OCI-LY7 (cell line): ENCODE results near the gene BMS1. TPM values are rescaled to one million over a fixed set of nuclear protein-coding genes. Genes with fewer than 3 reads are reported as not detected.
"Not testable (repeated sequence)": the region's sequence is repeated elsewhere in the genome, so short reads cannot be mapped to it uniquely, and the experiment has no call there.

Experiments used
- BruUV-seq: library from RNA; stranded (reverse); fragments of 400-500 nt; replicated peaks from 2 replicates; lab custom pipeline; 2021; lab: Mats Ljungman, UMichigan
- CTCF ChIA-PET: fragments of 300-600 bp; sonication (Branson Sonifier 250); formaldehyde crosslinking; loops from one replicate; lab custom pipeline; 2022; ENCODE audit warnings: antibody characterized with exemption; ENCODE audit not compliant: unreplicated experiment; lab: Charles Lee
- POLR2A ChIA-PET: fragments of 300-600 bp; sonication (Branson Sonifier 250); formaldehyde crosslinking; loops from one replicate; lab custom pipeline; 2022; ENCODE audit warnings: antibody characterized with exemption; lab: Charles Lee
- DNase-seq: peaks from one replicate; pipeline ENCODE4 v3.0.0-alpha.2; 2015; ENCODE audit warnings: low spot score
- H2AFZ ChIP-seq: fragments of 200-600 bp; sonication (generic), shearing (Covaris generic); 2 replicates; pipeline ENCODE4 v1.6.1; 2014; ENCODE audit warnings: mild to moderate bottlenecking, antibody characterized with exemption, low read length, moderate library complexity
- H3K27ac ChIP-seq: fragments of 200-600 bp; sonication (generic); 2 replicates; pipeline ENCODE4 v1.5.1; 2014; ENCODE audit warnings: mixed run types, low read depth, mild to moderate bottlenecking, moderate library complexity, low read length, inconsistent platforms; ENCODE audit not compliant: poor library complexity, severe bottlenecking
- H3K36me3 ChIP-seq: fragments of 200-600 bp; sonication (generic); 2 replicates; pipeline ENCODE4 v1.6.1; 2014; ENCODE audit warnings: mild to moderate bottlenecking, antibody characterized with exemption, low read length, moderate library complexity, mixed read lengths; ENCODE audit not compliant: insufficient read depth
- H3K4me1 ChIP-seq: fragments of 200-600 bp; sonication (generic); 2 replicates; pipeline ENCODE4 v1.5.1; 2014; ENCODE audit warnings: mild to moderate bottlenecking, low read length; ENCODE audit not compliant: insufficient read depth, poor library complexity, severe bottlenecking
- H3K4me2 ChIP-seq: fragments of 200-600 bp; sonication (generic); 2 replicates; pipeline ENCODE4 v1.6.1; 2014; ENCODE audit warnings: mild to moderate bottlenecking, low read length
- H3K4me3 ChIP-seq: fragments of 200-600 bp; sonication (generic); 2 replicates; pipeline ENCODE4 v1.5.1; 2014; ENCODE audit warnings: mild to moderate bottlenecking, low read depth, low read length; ENCODE audit not compliant: poor library complexity, severe bottlenecking
- H3K79me2 ChIP-seq: fragments of 200-600 bp; sonication (generic); 2 replicates; pipeline ENCODE4 v1.6.1; 2016; ENCODE audit warnings: low read depth, mild to moderate bottlenecking, low read length, moderate library complexity, mixed read lengths; ENCODE audit not compliant: insufficient read depth
- H3K9me2 ChIP-seq: fragments of 200-600 bp; sonication (generic); 2 replicates; pipeline ENCODE4 v1.6.1; 2016; ENCODE audit warnings: mild to moderate bottlenecking, low read length, mixed read lengths; ENCODE audit not compliant: insufficient read depth
- H3K9me3 ChIP-seq: fragments of 200-600 bp; sonication (generic); 2 replicates; pipeline ENCODE4 v1.6.1; 2014; ENCODE audit warnings: mild to moderate bottlenecking, mixed run types, low read length, mixed read lengths
- H4K20me1 ChIP-seq: fragments of 200-600 bp; sonication (generic); 2 replicates; pipeline ENCODE4 v1.6.1; 2014; ENCODE audit warnings: mild to moderate bottlenecking, antibody characterized with exemption, low read length, moderate library complexity, mixed read lengths; ENCODE audit not compliant: insufficient read depth
- CTCF ChIP-seq: fragments of 200-600 bp; sonication (generic); conservative IDR thresholded peaks from 2 replicates; pipeline ENCODE4 v1.5.1; 2014; ENCODE audit warnings: mild to moderate bottlenecking, antibody characterized with exemption, low read length, moderate library complexity, mixed read lengths
- EZH2phosphoT487 ChIP-seq: fragments of 200-600 bp; sonication (generic); IDR thresholded peaks from 2 replicates; pipeline ENCODE4 v1.6.1; 2018; ENCODE audit warnings: low read depth, borderline replicate concordance, mild to moderate bottlenecking, mixed run types, antibody characterized with exemption, low read length, moderate library complexity, mixed read lengths
- intact Hi-C: fragments of 100-400 bp; cut with micrococcal nuclease; formaldehyde crosslinking; loops from one replicate; pipeline ENCODE4 v1.10.0; 2022; ENCODE audit not compliant: unreplicated experiment
- total RNA-seq, 2 experiments: library from RNA; depleted of rRNA in 1 of 2; stranded (reverse); fragments of >200 nt in 1 of 2; shearing (Covaris generic) in 1 of 2; gene quantifications; 2 replicates each; pipeline ENCODE4 v1.2.3, GENCODE V29; 2014 to 2022

BMS1 gene
- total RNA-seq, 2 experiments from 2014 or later = 14.9 to 20.2 TPM

- Histone ChIP-seq H3K9me2 (no peaks in the 10 kb centered on the region), H3K79me2 (no peaks in the 10 kb centered on the region), H3K4me2 (no peak overlapping the region), H3K4me1 (no peaks in the 10 kb centered on the region), H3K36me3 (peaks cover 91% of the 10 kb centered on the region), H3K9me3 (peaks cover 5% of the 10 kb centered on the region; the same call in 1 of the 2 replicates), H4K20me1 (no peaks in the 10 kb centered on the region), H2AFZ (no peak overlapping the region), H3K4me3 (no peak overlapping the region), H3K27ac (no peak overlapping the region)
- intact Hi-C loops = no loop called here
- TF ChIP-seq EZH2phosphoT487 (no peak), CTCF (peak; percentile 19; the same call in 1 of the 2 replicates)
- no TSS peak for BruUV-seq
- ChIA-PET POLR2A (no interaction called here), CTCF (no interaction called here)
- DNase-seq = no peak
Measured at GRCh38 chr10:42827201-42827600, 44.6 kb downstream of the BMS1 start.

GRCh38 chr10:42828391-42828790 is 45.8 kb downstream of the BMS1 start:
- H3K4me1 ChIP-seq, intact Hi-C loops, H4K20me1 ChIP-seq, BruUV-seq, DNase-seq, H3K4me2 ChIP-seq, H2AFZ ChIP-seq, H3K79me2 ChIP-seq, H3K9me3 ChIP-seq, CTCF ChIA-PET, H3K9me2 ChIP-seq, H3K4me3 ChIP-seq, H3K27ac ChIP-seq: not testable (repeated sequence)
- H3K36me3 ChIP-seq = peaks cover 86% of the 10 kb centered on the region
- POLR2A ChIA-PET = interaction anchor here (0.7 kb wide), 1 partner anchor 43 kb away, joined by 4 read pairs; no protein-coding TSS in a partner anchor

GRCh38 chr10:42830237-42830636 is 47.6 kb downstream of the BMS1 start:
- intact Hi-C loops = no loop called here

More at GRCh38 chr10:42830237-42830636, 47.6 kb downstream of the BMS1 start:
- no peak for DNase-seq
- Histone ChIP-seq H3K4me2 (no peak overlapping the region), H3K4me3 (no peak overlapping the region), H2AFZ (no peak overlapping the region), H3K9me3 (peaks cover 5% of the 10 kb centered on the region; the same call in 1 of the 2 replicates), H4K20me1 (no peaks in the 10 kb centered on the region), H3K4me1 (no peaks in the 10 kb centered on the region), H3K9me2 (no peaks in the 10 kb centered on the region), H3K36me3 (peaks cover 71% of the 10 kb centered on the region), H3K27ac (no peak overlapping the region), H3K79me2 (no peaks in the 10 kb centered on the region)
- TF ChIP-seq CTCF (no peak), EZH2phosphoT487 (no peak)
- no TSS peak for BruUV-seq
- ChIA-PET CTCF (no interaction called here), POLR2A (interaction anchor here (0.6 kb wide), 1 partner anchor 1468 kb away, joined by 3 read pairs; no protein-coding TSS in a partner anchor)
